Measurements from ENCODE around the gene TFF2. TPM values are rescaled to one million over a fixed set of nuclear protein-coding genes. Genes with fewer than 3 reads are reported as not detected.

Gene TFF2
- total and polyA plus RNA-seq, 2 of the 4 experiments (the other 2 are of a cell fraction), result not detected

DNA sequence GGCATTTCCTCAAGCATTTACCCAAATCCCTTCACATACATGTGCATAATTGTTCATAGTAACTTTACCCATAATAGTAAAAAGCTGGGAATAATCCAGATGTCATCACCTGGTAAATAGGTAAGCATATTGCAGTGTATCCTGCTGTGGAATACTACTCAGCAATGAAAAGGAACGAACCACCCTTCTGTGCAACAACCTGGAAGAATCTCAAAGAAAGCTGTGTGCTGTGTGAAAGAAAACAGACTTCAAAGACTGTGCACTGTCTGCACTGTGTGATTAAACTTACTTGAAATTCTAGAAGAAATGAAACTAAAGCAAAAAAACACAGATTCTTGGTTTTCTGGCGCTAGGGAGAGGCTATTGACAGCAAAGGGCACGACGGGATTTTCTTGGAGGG lies 13.5 kb downstream of the TFF2 start:
- H2AK9ac ChIP-seq (replicated peaks; ENCODE audit: low read depth, low read length, poor library complexity), result no peak overlapping the region
- no peak overlapping the region for H2BK5ac ChIP-seq (ENCODE audit: low read depth, low read length, poor library complexity, severe bottlenecking)
- H3K4me3 ChIP-seq (ENCODE audit: insufficient read depth, low read depth, low read length), result no peak overlapping the region
- no peak overlapping the region for H3K27ac ChIP-seq (ENCODE audit: insufficient read depth, low read length)
- no peaks in the 10 kb centered on the region; the same call in 1 of the 2 replicates for H3K4me1 ChIP-seq (ENCODE audit: control insufficient read depth, insufficient read depth, low read length)
- DNase-seq (no peak), ATAC-seq (ENCODE audit: low read depth) (no peak)
- no peaks in the 10 kb centered on the region; the same call in 1 of the 2 replicates for H3K9me1 ChIP-seq (ENCODE audit: insufficient read depth, low read length)
- H3K14ac ChIP-seq (replicated peaks; ENCODE audit: low read depth, low read length), result no peak overlapping the region
- H4K91ac ChIP-seq (ENCODE audit: insufficient read depth, low read depth, low read length), result no peak overlapping the region
- no peak overlapping the region for H2BK20ac ChIP-seq (ENCODE audit: low read depth, low read length)
- TF ChIP-seq RFX5 (IDR thresholded peaks at IDR 0.05; ENCODE audit: low read depth, low read length), result no peak
- no peak for TF ChIP-seq POLR2A (IDR thresholded peaks at IDR 0.05; ENCODE audit: low read depth, low read length)
- TF ChIP-seq CEBPB (IDR thresholded peaks at IDR 0.05; ENCODE audit: low read depth, low read length), result no peak
- TF ChIP-seq CHD1 (IDR thresholded peaks at IDR 0.05; ENCODE audit: low read depth, low read length), result no peak
- no peak for TF ChIP-seq SMC3 (IDR thresholded peaks at IDR 0.05; ENCODE audit: low read depth, low read length)
- no peak overlapping the region for H4K8ac ChIP-seq (ENCODE audit: low read depth in 2 of 2, low read length in 2 of 2)
- H3K9me3 ChIP-seq (ENCODE audit: control insufficient read depth, insufficient read depth, low read length), result no peaks in the 10 kb centered on the region; the same call in 1 of the 2 replicates
- BruUV-seq (replicated peaks), result no TSS peak
- no peaks in the 10 kb centered on the region for H3K79me1 ChIP-seq (ENCODE audit: low read depth in 1 of 2, low read length in 2 of 2)
- no CpG with 5 or more reads among the region's 4 CpGs for WGBS, 2 experiments (ENCODE audit: extremely low coverage in 2 of 2, insufficient read length in 1 of 2)
- no peak overlapping the region for H3K4me2 ChIP-seq (ENCODE audit: low read depth, low read length)
- intact Hi-C loops (cut with micrococcal nuclease) (loop anchor here (1.0 kb wide), 1 partner anchor 192 kb away; no protein-coding TSS in a partner anchor), in situ Hi-C loops (cut with MboI; ENCODE audit: low sequenced_read_pairs) (no loop called here), dilution Hi-C loops (cut with HindIII; ENCODE audit: low sequenced_read_pairs, unreplicated experiment) (no loop called here)
- no peaks in the 10 kb centered on the region for H3K36me3 ChIP-seq (ENCODE audit: control insufficient read depth, insufficient read depth, low read length)
- H3K23ac ChIP-seq (ENCODE audit: low read depth, low read length), result no peak overlapping the region
- ChIA-PET POLR2A (ENCODE audit: unreplicated experiment) (no interaction called here), CTCF (no interaction called here)
- no peak overlapping the region for H3K18ac ChIP-seq (ENCODE audit: low read depth, low read length)
- H4K20me1 ChIP-seq (ENCODE audit: insufficient read depth, low read length), result no peaks in the 10 kb centered on the region
- no peak overlapping the region for H3K56ac ChIP-seq (ENCODE audit: extremely low read depth, insufficient read depth, low read length)
- no peak overlapping the region for H3K9ac ChIP-seq (ENCODE audit: low read depth, low read length)
- H2BK15ac ChIP-seq (ENCODE audit: low read depth, low read length), result no peak overlapping the region
- no peak overlapping the region for H3K4ac ChIP-seq (ENCODE audit: low read depth, low read length)
- H2AFZ ChIP-seq (replicated peaks; ENCODE audit: low read length, poor library complexity), result no peak overlapping the region
- H4K5ac ChIP-seq (ENCODE audit: low read depth, low read length), result no peak overlapping the region
- no peak overlapping the region for H2BK120ac ChIP-seq (ENCODE audit: low read depth, low read length)
- H2AK5ac ChIP-seq (ENCODE audit: low read depth, low read length), result no peak overlapping the region
- H3K27me3 ChIP-seq (ENCODE audit: control insufficient read depth, insufficient read depth, low read length), result peaks cover 21% of the 10 kb centered on the region
